HG03457 (cell line): ENCODE measurements around the gene EVC.

ENCODE experiments used
- ATAC-seq: cut with Tn5 transposase; IDR thresholded peaks from one replicate; pipeline ENCODE4 v1.9.1; 2021; ENCODE audit warnings: moderate number of reproducible peaks; ENCODE audit not compliant: unreplicated experiment

Gene EVC

DNA sequence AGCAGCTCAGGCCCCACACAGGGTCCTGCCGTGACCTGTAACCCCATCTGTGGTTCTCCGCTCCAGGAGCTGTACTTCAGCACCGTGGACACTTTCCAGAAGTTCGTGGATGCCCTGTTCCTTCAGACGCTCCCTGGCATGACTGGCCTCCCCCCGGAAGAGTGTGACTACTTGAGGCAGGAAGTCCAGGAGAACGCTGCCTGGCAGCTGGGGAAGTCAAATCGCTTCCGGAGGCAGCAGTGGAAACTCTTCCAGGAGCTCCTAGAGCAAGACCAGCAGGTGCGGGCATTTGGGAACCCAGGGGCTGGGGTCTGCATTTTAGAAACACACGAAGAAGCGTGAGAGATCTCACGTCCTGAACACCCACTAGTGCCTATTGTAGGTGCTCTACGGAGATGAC lies 72.5 kb downstream of the EVC start:
- no peak for ATAC-seq

DNA sequence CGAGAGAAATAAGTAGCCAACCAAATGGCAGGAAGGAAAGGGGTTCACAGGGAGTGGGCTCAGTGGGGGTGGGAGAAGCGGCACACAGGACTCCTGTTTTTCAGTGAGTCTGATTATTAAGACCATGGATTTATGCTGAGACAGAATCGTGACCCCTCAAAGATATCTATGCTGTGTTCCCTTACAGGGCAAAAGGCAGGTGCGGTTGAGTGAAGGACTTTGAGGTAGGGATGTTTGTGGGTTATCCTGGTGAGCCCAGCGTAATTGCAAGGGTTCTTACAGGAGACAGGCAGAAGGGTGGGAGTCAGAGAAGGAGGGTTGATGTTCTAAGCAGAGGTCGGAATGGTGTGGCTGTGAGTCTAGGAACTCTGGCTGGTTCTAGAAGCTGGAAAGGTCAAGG lies 73.0 kb downstream of the EVC start:
- no peak for ATAC-seq

DNA sequence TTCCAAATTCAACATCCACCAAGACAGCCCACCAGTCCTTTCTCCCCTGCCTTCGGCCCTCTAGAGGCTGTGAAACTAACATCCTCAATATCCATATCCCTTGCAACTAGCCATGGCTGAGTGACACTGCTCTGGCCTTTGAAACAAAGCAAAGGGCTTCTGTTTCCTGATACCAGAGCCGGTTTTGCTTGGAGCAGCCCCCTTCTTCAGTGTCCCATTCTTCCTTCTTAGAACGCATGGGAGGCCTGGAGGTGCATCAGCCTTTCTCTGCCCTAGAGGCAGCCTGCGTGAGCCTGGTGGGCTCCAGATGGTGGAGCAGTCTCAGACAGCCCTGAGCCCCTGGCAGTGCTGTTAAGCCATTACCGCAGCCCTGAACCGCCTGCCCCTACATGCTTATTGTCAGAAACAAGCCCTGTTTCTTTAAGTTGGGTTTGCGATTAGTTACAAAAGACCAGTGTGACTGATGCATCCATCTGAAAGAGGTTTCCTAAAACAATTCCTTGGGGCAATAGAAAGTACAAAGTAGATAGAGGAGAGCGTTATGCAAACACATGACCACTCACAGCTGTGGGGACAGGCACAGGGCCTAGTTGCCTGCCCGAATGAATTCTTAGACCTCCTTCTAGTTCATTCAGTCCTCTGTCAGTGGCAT lies 74.1 kb downstream of the EVC start:
- no peak for ATAC-seq

DNA sequence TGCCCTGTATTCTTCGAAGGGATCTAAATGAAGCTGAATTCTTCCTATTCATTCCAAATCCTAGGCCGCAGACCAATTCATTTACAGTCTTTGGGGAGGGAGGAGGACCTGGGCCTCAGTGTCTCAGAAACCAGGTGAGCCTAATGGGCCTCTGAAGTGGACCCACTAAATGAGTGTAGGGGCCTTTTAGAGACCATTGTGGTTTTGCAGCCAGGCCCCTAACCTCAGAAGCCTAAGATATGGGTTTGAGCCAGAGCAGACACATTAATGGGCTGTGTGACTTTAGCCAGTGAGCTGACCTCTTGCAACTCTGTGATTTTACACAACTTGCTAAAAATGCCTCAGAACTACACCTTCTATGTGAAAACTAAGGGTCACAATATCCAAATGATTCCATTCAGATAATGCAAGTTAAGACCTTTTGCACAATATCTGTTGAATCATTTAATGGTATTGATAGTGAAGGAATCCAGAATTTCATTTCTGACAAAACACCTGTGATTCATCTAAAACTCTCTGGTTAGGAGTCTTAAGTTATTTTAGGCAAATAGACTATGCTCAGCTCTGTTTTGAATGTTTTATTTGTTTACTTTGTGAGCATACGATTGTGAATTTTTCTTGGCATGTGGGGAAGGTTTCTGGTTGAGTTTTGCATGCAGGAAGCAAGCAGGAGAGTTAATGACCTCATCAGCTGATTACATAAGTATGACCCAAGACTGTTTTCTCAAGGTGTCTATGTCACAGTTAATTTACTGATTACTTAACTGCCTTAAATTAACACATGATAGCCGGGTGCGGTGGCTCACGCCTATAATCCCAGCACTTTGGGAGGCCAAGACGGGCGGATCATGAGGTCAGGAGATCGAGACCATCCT lies 75.0 kb downstream of the EVC start:
- no peak for ATAC-seq

DNA sequence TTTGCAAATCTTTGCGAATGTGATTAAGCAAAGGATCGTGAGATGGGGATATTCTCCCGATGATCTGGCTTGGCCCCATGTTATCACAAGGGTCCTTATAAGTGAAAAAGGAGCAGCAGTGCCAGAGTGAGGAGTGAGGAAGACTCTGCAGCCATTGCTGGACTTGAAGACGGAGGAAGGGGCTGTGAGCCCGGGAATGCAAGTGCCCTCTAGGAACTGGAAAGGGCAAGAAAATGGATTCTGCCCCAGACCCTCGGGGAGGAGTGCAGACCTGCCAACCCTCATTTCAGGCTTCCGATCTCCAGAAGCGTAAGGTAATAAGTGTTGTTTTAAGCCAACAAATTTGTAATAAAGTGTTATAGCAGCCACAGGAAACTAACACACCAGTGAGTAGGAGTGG lies 76.3 kb downstream of the EVC start:
- ATAC-seq: no peak

DNA sequence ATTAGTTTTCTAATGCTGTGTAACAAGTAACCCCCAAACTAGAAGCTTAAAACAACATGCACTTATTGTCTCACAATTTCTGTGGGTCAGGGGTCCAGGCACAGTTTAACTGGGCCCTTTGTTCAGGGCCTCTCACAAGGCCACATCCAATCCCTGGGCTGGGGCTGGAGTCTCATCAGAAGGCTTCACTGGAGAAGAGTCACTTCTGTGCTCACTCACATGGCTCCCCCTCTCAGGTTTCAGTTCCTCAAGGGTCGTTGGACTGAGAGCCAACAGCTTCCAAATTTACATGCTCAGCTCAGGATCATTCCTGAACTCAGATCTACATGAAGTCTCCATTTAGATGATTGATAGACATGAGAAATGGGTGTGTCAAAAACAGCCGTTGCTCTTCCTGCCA lies 77.1 kb downstream of the EVC start:
- no peak for ATAC-seq

DNA sequence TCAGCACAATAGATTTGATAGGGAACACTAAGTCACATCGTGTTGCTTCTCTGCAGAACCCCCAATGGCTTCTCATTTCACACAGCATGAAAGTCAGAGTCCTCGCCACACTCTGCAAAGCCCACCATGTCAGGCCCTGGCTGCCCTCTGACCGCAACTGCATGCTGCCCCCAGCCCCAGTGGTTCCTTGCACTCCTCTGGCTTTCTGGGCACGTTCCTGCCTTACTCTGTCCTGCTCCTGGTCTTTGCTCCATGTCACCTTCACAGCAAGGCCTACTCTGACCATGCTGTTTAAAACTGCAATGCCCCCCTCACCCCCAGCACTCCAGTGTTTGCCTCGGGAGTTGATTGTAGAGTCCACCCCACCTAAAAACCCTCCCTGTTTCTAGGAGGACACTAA lies 78.1 kb downstream of the EVC start:
- ATAC-seq: no peak

DNA sequence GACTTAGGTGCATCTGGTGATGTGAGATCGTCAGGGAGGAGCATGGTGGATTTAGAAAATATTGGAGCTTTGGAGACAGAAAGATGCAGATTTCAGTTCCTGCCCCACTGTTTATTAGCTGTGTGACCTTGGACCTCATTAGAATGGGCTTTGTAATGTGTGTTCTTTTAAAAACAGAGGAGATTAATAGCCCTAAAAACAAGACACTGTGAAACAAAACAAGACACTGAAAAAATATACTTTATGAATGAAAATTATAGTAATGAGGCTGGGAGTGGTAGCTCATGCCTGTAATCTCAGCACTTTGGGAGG lies 79.5 kb downstream of the EVC start:
- ATAC-seq: no peak

DNA sequence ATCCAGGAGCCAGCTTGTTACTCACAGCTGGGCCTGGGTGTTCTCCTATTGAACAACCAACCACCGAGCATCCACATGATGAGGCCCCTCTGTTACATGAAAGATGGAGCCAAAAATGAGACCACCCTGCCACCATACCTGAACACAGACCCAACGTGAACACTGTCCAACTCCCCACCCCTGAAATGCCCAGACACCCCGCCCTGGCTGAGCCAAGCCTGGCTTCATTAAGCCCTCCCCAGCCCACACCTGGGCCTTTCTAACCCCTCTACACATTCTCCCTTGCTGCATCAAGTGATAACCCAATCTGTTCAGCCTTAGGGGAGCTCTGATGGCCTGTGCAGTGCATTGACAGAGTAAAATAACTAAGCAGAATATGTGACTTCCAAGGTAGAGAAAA lies 80.7 kb downstream of the EVC start:
- no peak for ATAC-seq

DNA sequence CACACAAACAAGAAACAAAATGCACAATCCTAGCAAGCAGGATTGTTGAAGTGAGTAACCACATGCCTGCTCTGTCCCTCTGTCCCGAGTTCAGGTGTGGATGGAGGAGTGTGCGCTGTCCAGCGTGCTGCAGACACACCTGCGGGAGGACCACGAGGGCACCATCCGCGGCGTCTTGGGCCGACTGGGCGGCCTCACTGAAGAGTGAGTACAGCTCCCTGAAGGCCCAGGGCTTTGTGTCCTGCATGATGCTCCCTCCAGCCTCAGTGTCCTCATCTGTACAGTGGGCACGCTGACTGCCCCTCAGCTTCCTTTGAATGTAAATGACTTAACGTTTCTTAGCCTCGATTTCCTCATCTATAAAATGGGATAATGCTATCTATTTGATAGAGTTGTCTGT lies 82.5 kb downstream of the EVC start:
- ATAC-seq: no peak

DNA sequence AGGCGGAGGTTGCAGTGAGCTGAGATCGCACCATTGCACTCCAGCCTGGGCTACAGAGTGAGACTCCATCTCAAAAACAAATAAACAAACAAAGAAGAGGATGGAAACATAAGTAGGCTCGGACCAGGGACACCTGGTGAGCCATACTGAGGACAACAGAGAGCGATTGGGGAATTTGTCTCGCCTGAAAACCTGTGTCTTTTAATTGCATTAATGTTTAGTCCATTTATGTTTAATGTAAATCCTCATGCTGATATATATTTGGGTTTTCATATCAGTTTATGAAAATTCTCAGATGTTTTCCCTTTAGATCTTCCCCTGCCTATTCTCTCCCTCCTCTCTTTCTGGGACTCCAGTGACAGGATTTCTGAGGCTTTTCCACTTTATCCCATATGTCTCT lies 84.6 kb downstream of the EVC start:
- no peak for ATAC-seq

DNA sequence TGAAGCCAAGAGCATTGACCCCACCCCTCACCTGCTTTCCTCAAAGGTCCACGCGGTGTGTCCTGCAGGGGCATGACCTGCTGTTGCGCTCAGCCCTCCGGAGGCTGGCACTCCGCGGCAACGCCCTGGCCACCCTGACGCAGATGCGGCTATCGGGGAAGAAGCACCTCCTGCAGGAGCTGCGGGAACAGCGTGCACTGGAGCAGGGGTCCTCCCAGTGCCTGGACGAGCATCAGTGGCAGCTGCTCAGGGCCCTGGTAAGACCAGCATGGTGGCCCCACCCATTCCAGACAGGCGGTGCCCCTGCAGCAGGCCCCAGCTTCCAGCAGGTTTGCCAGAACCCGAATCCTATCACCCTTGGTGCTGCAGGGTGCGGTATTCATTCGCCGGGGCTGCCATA lies 86.0 kb downstream of the EVC start:
- ATAC-seq: no peak

DNA sequence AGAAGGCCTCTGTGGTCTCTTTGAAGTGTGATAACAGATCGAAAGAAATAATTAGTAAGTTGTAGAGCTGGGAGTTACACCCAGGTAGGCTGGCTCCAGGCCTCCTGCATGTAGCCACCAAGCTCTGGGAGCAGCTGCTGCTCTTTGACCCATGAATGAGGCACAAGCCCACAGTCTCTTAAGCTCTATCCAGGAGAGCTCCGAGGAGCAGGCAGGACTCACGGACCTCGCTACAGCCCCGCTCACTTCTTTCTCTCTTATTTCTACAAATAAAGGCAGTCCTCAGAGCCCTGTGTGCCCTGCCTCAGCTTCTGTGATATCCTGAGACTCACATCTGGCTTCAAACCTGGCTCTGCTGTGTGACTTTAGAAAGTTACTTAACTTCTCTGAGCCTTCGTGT lies 86.9 kb downstream of the EVC start:
- no peak for ATAC-seq

DNA sequence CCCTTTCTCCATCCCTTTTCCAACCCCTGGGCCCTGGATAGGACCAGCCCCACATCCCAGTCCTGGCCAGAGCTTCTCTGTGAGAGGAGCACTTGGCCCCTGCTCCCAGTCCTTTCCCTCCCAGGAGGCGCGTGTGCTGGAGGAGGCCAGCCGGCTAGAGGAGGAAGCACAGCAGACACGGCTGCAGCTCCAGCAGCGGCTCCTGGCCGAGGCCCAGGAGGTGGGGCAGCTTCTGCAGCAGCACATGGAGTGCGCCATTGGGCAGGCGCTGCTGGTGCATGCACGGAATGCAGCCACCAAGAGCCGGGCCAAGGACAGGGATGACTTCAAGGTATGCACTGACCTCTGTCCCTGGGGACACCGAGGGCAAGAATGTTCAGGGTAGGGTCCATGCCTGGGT lies 87.5 kb downstream of the EVC start:
- ATAC-seq: no peak

DNA sequence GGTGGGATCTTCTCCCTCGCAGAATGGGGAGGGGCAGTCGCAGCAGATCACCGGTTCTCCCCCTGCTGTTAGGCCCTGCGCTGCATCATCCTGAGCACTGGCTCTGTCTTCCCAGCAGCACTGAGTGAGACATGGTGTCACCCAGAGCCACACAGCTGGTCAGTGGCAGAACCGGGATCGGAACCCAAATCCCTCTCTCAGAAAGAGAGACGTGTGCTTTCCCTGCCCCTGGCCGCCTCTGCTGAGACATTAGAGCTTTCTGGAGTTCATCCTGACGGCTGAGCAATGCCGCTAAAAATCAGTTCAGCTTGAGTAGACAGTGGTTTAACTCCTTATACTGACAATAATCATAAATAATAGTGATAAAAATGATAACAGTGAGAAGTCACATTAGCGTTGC lies 87.9 kb downstream of the EVC start:
- no peak for ATAC-seq

DNA sequence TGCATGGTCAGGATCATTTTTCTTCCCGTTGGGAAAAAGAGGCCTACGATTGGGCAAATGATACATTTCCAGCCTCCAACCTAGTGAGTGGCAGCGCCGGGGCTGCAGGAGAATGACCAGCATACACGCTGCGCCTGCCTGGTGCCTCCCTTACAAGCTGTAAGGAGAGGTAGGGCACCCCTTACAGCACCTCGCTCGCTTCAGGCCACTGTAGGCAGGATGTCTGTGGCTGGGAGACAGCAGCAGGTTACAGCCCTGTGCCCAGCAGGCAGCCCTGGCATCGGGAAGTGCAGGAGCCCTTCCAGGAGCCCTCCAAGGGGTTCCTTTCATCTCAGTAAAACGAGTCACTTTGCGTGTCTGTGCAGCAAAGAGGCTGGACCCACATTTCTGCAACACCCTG lies 88.4 kb downstream of the EVC start:
- ATAC-seq: no peak

DNA sequence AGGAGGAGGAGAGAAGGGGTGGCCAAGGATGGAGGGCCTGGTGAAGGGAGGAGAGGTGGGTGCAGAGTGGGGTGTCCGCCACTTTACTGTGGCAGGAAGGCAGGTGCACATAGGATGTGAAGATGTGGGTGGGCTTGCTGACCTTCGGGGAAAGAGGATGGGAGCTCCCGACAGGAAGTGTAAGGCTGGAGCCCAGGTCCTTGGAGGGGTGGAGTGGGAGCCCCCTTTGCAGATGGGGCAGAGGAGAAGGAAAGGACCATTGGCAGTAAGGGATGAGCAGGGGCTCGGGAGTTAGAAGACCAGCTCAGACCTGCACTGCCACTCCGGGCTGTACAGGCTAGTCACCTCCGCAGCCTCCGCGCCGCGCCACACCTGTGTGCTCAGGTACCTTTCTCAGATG lies 89.5 kb downstream of the EVC start:
- ATAC-seq: no peak

DNA sequence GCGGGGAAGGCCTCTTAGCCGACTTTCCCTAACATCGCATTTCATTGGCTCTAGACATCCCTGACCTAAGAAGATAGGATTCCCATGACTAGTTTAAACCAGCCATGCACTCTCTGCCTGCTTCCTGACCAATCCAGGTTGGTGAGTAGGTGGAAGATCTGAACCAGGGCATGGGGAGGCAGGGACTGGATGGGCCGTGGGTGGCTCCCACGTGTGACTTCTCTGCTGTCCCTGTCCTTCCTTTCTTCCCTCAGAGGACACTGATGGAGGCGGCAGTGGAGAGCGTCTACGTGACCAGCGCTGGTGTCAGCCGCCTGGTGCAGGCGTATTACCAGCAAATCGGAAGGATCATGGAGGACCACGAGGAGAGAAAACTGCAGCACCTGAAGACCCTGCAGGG lies 90.7 kb downstream of the EVC start:
- ATAC-seq: no peak

DNA sequence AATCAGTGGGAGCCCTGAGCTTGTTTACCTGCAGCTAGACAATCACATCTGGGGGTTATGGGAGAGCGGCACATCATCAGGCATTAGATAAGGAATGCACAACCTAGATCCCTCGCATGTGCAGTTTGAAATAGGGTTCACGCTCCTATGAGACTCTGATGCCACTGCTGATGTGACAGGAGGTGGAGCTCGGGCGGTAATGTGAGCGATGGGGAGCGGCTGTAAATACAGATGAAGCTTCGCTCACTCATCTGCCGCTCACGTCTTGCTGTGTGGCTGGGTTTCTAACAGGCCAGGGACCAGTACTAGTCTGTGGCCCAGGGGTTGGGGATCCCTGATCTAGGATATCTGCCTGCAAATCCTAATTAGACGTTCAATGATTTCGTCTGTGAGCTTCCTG lies 91.6 kb downstream of the EVC start:
- no peak for ATAC-seq

DNA sequence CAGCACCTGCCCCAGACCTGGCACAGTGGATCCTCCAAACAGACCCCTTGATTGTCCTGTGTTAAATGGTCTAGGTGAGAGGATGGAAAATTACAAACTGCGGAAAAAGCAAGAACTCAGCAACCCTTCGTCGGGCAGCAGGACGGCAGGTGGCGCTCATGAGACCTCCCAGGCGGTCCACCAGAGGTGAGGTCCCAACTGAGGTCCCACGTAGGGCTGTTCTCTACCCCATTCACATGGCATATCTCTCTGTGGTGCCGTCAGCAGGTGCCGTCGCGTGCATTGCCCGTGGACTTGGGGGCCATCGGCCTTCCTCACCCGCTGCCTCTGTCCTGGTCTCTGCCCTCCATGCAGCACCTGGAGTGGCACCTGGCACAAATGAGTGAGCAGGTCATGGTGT lies 93.7 kb downstream of the EVC start:
- ATAC-seq: no peak

DNA sequence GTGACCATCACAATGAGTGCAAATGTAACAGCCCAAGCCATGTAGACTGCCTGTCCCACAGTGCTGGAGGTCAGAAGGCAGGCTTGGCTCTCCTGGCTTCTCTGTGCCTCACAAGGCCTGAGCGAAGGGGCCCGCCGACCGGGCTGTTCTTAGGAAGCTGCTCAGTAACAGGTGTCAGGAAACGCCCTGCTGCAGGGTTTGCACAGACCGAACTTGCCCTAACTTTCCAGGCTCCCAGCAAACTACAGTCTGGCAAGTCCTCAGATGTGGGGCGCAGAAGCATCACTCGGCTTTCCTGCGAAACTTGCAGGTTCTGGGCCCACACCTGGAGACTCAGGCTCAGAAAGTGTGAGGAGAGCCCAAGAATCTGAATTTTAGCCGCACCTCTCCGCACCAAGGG lies 94.3 kb downstream of the EVC start:
- ATAC-seq: no peak

DNA sequence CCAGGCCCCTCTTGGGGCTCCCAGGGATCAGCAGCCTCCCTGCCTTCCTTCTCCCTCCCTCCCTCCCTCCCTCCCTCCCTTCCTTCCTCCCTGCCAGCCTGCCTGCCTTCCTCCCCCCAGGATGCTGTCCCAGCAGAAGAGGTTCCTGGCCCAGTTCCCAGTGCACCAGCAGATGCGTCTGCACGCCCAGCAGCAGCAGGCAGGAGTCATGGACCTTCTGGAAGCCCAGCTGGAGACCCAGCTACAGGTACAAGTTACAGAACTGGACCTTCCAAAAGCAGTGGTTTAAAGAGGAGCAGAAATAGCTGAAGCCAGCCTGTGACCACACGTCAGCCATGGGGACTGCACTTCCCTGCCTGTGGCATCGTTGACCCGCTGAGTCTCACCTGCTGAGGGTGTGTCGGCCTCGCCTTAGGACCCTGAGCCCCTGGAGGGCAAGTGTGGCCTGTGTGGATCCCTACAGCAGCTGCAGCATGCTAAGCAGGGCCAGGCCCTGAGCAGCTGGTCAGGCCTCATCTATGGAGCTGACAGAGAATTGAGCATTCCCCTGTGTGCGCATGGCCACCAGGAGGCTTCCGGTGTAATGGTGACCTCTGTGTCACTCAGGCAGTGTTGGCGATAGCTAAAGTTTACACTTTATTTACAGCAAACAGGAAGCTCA lies 97.2 kb downstream of the EVC start:
- ATAC-seq: no peak
